ENCODE results near the gene DBN1.

The DBN1 gene

GRCh38 chr5:177495243-177496060 lies 22.0 kb upstream of the DBN1 start:
- H3K27me3 ChIP-seq (ENCODE audit: insufficient read depth, low read length), result peaks cover 24% of the 10 kb centered on the region
- H3K36me3 ChIP-seq (ENCODE audit: insufficient read depth, low read depth, low read length), result peaks cover 51% of the 10 kb centered on the region
- no peaks in the 10 kb centered on the region for H3K9me3 ChIP-seq (ENCODE audit: insufficient read depth, low read depth, low read length)
- H3K27ac ChIP-seq (ENCODE audit: low read length), result peak overlapping the region; percentile 99
- H3K4me3 ChIP-seq (ENCODE audit: low read length), result peak overlapping the region; percentile 87
- H3K4me1 ChIP-seq (ENCODE audit: insufficient read depth, low read length), result peaks cover 23% of the 10 kb centered on the region
- H3K9ac ChIP-seq (ENCODE audit: low read depth, low read length), result peak overlapping the region; percentile 99

DNA sequence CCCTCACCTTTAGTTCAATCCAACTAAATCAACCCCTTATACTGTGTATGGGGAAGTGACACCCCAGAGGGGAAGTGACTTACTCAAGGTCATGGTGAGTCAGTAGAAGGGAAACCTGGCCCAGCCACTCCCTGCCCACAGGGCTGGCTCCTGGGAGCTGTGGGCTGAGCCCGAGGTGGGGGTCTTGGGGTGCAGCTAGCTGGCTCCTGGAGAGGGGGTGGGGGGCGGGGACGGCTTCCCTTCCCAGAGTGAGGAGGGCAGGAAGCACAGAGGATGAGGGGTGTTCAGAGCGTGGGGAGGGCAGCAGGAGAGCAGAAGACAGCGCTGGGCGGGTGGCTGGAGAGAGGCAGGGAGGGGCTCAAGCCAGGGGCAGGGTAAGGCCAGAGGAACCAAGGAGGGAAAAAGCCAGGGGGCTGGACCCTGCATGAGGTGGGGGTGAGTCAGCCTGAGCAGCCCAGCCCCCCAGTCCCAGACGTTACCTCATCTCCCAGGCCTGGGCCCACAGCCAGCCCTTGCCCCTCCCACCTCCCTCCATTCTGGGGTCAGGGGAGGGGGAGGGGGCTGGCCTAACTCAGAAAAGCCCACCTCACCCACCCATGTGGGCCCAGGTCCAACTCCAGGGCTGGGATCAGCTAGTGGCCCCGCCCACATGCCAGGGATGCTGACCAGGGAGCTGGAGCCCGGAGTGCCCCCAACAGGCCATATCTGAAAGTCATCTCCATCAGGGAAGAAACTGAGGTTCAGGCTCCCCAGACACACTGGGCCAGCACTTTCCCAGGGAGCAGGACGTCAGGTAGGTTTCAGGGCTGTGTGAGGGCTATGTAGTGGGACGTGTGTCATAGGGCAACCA lies 21.1 kb upstream of the DBN1 start:
- peak overlapping the region; percentile 87; the same call in 1 of the 2 replicates for H3K4me3 ChIP-seq (ENCODE audit: low read length)
- peak overlapping the region; percentile 99 for H3K27ac ChIP-seq (ENCODE audit: low read length)
- H3K27me3 ChIP-seq (ENCODE audit: insufficient read depth, low read length), result peaks cover 16% of the 10 kb centered on the region
- H3K9ac ChIP-seq (ENCODE audit: low read depth, low read length), result peak overlapping the region; percentile 99; the same call in 1 of the 2 replicates
- peaks cover 59% of the 10 kb centered on the region for H3K36me3 ChIP-seq (ENCODE audit: insufficient read depth, low read depth, low read length)
- H3K4me1 ChIP-seq (ENCODE audit: insufficient read depth, low read length), result peaks cover 23% of the 10 kb centered on the region
- no peaks in the 10 kb centered on the region for H3K9me3 ChIP-seq (ENCODE audit: insufficient read depth, low read depth, low read length)

GRCh38 chr5:177493795-177494345 lies 20.4 kb upstream of the DBN1 start:
- Histone ChIP-seq H3K27me3 (ENCODE audit: insufficient read depth, low read length) (peaks cover 9% of the 10 kb centered on the region), H3K4me3 (ENCODE audit: low read length) (no peak overlapping the region), H3K4me1 (ENCODE audit: insufficient read depth, low read length) (peaks cover 22% of the 10 kb centered on the region), H3K9ac (ENCODE audit: low read depth, low read length) (peak overlapping the region; percentile 99; the same call in 1 of the 2 replicates), H3K36me3 (ENCODE audit: insufficient read depth, low read depth, low read length) (peaks cover 66% of the 10 kb centered on the region), H3K27ac (ENCODE audit: low read length) (no peak overlapping the region), H3K9me3 (ENCODE audit: insufficient read depth, low read depth, low read length) (no peaks in the 10 kb centered on the region)

- H3K9ac ChIP-seq (ENCODE audit: low read depth, low read length), result no peak overlapping the region
- H3K4me1 ChIP-seq (ENCODE audit: insufficient read depth, low read length), result peaks cover 15% of the 10 kb centered on the region
- H3K36me3 ChIP-seq (ENCODE audit: insufficient read depth, low read depth, low read length), result peaks cover 77% of the 10 kb centered on the region
- no peaks in the 10 kb centered on the region for H3K9me3 ChIP-seq (ENCODE audit: insufficient read depth, low read depth, low read length)
- no peak overlapping the region for H3K27ac ChIP-seq (ENCODE audit: low read length)
- no peaks in the 10 kb centered on the region; the same call in 1 of the 2 replicates for H3K27me3 ChIP-seq (ENCODE audit: insufficient read depth, low read length)
- H3K4me3 ChIP-seq (ENCODE audit: low read length), result no peak overlapping the region
Measured at GRCh38 chr5:177492841-177493240, 19.4 kb upstream of the DBN1 start.

DNA sequence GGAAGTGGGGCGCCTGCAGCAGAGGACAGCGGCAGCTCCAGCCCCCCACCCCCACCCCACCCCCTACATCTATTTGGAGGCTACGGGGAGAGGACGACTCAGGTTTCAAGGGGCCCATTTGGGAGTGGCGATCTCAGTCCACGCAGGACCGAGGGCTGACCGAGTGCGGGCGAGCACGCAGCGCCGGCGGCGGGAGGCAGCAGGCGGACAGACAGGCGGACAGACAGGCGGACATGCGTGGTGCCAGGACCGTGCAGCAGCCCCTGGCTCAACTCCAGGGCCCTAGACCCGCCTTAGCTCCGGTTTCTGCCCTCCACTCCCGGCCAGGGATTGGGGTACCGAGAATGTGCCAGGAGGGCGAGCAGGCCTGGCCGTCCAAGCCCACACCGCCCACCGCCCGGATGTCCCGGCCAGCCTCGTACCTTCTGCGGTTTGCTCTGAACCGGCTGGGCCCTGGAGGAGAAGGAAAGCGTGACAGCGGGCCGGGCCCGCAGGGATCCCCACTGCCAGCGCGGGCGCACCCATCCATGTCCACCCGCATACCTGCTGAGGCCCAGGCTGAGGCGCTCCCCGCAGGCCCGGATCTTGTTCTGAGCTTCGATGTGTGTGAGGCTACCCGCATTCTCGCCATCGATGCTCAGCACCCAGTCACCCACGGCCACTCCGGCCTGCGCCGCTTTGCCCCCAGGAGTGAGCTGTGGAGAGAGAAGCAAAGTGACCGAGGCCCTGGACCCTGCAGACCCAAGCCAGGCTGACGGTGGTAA lies 18.7 kb upstream of the DBN1 start:
- Histone ChIP-seq H3K27ac (ENCODE audit: low read length) (no peak overlapping the region), H3K36me3 (ENCODE audit: insufficient read depth, low read depth, low read length) (peaks cover 84% of the 10 kb centered on the region), H3K9me3 (ENCODE audit: insufficient read depth, low read depth, low read length) (no peaks in the 10 kb centered on the region), H3K9ac (ENCODE audit: low read depth, low read length) (no peak overlapping the region), H3K4me3 (ENCODE audit: low read length) (no peak overlapping the region), H3K27me3 (ENCODE audit: insufficient read depth, low read length) (no peaks in the 10 kb centered on the region), H3K4me1 (ENCODE audit: insufficient read depth, low read length) (peaks cover 15% of the 10 kb centered on the region)

DNA sequence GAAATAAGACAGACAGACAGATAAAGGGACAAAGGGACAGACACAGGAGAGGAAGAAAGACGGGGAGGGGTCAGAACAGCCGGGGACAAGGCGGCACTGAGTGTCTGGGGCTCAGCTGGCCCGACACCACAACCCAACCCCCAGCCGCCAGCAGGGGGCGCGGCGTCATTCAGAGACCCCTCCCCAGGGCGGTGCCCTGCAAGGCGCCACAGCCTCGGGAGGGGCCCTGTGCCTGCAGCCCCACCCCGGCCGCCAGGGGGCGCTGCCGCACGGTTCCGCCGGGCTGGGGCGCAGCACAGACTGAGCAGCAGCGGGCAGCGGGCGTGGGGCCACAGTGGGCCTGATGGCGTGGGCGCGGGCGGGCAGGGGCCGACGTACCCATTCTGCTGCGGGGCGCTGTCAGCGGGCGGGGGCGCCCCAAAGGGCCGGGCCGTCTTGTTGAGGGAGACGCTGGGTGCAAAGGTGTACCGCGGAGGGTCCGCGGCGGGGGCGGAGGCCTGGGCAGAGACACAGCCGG lies 18.1 kb upstream of the DBN1 start:
- Histone ChIP-seq H3K27ac (ENCODE audit: low read length) (no peak overlapping the region), H3K36me3 (ENCODE audit: insufficient read depth, low read depth, low read length) (peaks cover 88% of the 10 kb centered on the region), H3K9me3 (ENCODE audit: insufficient read depth, low read depth, low read length) (no peaks in the 10 kb centered on the region), H3K9ac (ENCODE audit: low read depth, low read length) (peak overlapping the region; percentile 7; the same call in 1 of the 2 replicates), H3K27me3 (ENCODE audit: insufficient read depth, low read length) (no peaks in the 10 kb centered on the region), H3K4me3 (ENCODE audit: low read length) (no peak overlapping the region), H3K4me1 (ENCODE audit: insufficient read depth, low read length) (peaks cover 15% of the 10 kb centered on the region)

- Histone ChIP-seq H3K4me1 (ENCODE audit: insufficient read depth, low read length) (peaks cover 12% of the 10 kb centered on the region), H3K4me3 (ENCODE audit: low read length) (no peak overlapping the region), H3K27ac (ENCODE audit: low read length) (no peak overlapping the region), H3K9ac (ENCODE audit: low read depth, low read length) (peak overlapping the region; percentile 7; the same call in 1 of the 2 replicates), H3K36me3 (ENCODE audit: insufficient read depth, low read depth, low read length) (peaks cover 89% of the 10 kb centered on the region), H3K27me3 (ENCODE audit: insufficient read depth, low read length) (no peaks in the 10 kb centered on the region), H3K9me3 (ENCODE audit: insufficient read depth, low read depth, low read length) (no peaks in the 10 kb centered on the region)
Measured at GRCh38 chr5:177490992-177491391, 17.6 kb upstream of the DBN1 start.

DNA sequence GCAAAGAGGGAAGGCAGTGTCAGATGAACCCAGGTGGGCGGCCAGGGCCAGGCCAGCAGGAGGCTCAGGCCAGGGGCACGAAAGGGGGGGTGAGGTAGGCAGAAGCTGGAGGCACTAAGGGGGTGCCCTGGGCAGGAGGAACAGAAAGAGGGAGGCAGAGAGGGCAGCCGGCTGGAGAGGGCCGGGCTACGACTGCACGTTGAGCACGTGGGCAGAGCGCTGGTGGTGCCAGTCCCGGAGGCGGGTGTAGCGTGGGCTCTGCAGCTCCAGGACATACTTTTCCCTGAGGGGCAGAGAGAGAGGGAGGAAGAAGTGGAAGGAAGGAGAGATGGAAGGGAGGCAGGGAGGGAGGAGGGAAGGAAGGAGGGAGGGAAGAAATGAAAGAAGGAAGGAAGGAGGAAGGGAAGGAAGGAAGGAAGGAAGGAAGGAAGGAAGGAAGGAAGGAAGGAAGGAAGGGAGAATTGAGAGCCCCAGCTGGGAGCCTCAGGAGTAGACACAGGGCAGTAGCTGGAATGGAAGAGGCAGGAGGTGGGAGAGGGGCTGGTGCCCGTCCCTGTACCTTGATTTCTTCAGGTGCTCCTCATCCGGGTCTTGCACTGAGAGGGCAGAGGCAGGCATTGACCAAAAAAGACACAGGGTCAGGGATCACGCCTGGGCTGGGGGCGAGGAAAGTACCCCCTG lies 17.0 kb upstream of the DBN1 start:
- Histone ChIP-seq H3K9ac (ENCODE audit: low read depth, low read length) (no peak overlapping the region), H3K4me3 (ENCODE audit: low read length) (no peak overlapping the region), H3K9me3 (ENCODE audit: insufficient read depth, low read depth, low read length) (no peaks in the 10 kb centered on the region), H3K4me1 (ENCODE audit: insufficient read depth, low read length) (peaks cover 7% of the 10 kb centered on the region), H3K36me3 (ENCODE audit: insufficient read depth, low read depth, low read length) (peaks cover 89% of the 10 kb centered on the region), H3K27ac (ENCODE audit: low read length) (no peak overlapping the region), H3K27me3 (ENCODE audit: insufficient read depth, low read length) (no peaks in the 10 kb centered on the region)

- Histone ChIP-seq H3K4me1 (ENCODE audit: insufficient read depth, low read length) (no peaks in the 10 kb centered on the region; the same call in none of the 2 replicates), H3K9ac (ENCODE audit: low read depth, low read length) (no peak overlapping the region), H3K9me3 (ENCODE audit: insufficient read depth, low read depth, low read length) (no peaks in the 10 kb centered on the region), H3K27me3 (ENCODE audit: insufficient read depth, low read length) (no peaks in the 10 kb centered on the region), H3K36me3 (ENCODE audit: insufficient read depth, low read depth, low read length) (peaks cover 90% of the 10 kb centered on the region), H3K27ac (ENCODE audit: low read length) (no peak overlapping the region), H3K4me3 (ENCODE audit: low read length) (no peak overlapping the region)
Measured at GRCh38 chr5:177489119-177489716, 15.8 kb upstream of the DBN1 start.

GRCh38 chr5:177487975-177488374 lies 14.5 kb upstream of the DBN1 start:
- no peak overlapping the region for H3K4me3 ChIP-seq (ENCODE audit: low read length)
- H3K36me3 ChIP-seq (ENCODE audit: insufficient read depth, low read depth, low read length), result peaks cover 90% of the 10 kb centered on the region
- H3K9me3 ChIP-seq (ENCODE audit: insufficient read depth, low read depth, low read length), result no peaks in the 10 kb centered on the region
- H3K4me1 ChIP-seq (ENCODE audit: insufficient read depth, low read length), result no peaks in the 10 kb centered on the region
- H3K27me3 ChIP-seq (ENCODE audit: insufficient read depth, low read length), result no peaks in the 10 kb centered on the region
- no peak overlapping the region for H3K9ac ChIP-seq (ENCODE audit: low read depth, low read length)
- no peak overlapping the region for H3K27ac ChIP-seq (ENCODE audit: low read length)

Data from iPS-20b (cell line).